Gastrocnemius medialis (tissue), 4 donors: Measurements from ENCODE around the gene CYB561D1.

ENCODE experiments used
- POLR2A ChIP-seq, 2 donors: fragments of 450-650 bp; IDR thresholded peaks; one replicate each; pipeline ENCODE4 v1.6.1; 2017; ENCODE audit warnings: antibody characterized with exemption in 2 of 2, mild to moderate bottlenecking in 2 of 2, moderate library complexity in 2 of 2
- TF ChIP-seq, protein P1 (sequence below), 5 experiments: fragments of 450-650 bp in 3 of 5; fragments of 200-600 bp in 2 of 5; sonication (generic) in 2 of 5; IDR thresholded peaks in 4 of 5; conservative IDR thresholded peaks in 1 of 5; 1 replicate in 4 of 5; 2 replicates in 1 of 5; pipeline ENCODE4 v1.5.1; 2016 to 2019; ENCODE audit warnings: antibody characterized with exemption in 5 of 5, mild to moderate bottlenecking in 3 of 5, moderate library complexity in 3 of 5

DNA sequence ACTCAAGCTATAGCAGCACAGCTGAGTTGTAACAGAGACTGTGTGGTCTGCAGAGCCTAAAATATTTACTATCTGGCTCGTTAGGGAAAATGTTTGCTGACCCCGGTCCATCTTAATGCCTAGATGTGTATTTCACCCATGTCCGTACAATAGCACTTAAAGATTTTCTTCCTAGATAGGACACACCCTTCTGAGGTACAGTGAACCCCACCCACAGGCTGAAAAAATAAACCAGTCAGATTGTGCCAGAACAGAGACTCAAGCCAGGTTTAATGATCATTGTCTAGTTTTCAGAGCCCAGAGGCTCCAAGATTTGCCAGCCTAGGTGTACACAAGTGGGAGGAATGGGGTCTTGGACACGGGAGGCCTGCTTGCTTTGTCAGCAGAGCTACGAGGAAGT lies 10.0 kb downstream of the CYB561D1 start:
- TF ChIP-seq, protein P1, sequence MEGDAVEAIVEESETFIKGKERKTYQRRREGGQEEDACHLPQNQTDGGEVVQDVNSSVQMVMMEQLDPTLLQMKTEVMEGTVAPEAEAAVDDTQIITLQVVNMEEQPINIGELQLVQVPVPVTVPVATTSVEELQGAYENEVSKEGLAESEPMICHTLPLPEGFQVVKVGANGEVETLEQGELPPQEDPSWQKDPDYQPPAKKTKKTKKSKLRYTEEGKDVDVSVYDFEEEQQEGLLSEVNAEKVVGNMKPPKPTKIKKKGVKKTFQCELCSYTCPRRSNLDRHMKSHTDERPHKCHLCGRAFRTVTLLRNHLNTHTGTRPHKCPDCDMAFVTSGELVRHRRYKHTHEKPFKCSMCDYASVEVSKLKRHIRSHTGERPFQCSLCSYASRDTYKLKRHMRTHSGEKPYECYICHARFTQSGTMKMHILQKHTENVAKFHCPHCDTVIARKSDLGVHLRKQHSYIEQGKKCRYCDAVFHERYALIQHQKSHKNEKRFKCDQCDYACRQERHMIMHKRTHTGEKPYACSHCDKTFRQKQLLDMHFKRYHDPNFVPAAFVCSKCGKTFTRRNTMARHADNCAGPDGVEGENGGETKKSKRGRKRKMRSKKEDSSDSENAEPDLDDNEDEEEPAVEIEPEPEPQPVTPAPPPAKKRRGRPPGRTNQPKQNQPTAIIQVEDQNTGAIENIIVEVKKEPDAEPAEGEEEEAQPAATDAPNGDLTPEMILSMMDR (IDR thresholded peaks at IDR 0.05 in 4 of 5, conservative IDR thresholded peaks at IDR 0.05 in 1 of 5) = no peak
- no peak for TF ChIP-seq POLR2A (IDR thresholded peaks at IDR 0.05)
